OCI-LY1 (cell line): ENCODE measurements around the gene SHE.

ENCODE experiments used
- H2AFZ ChIP-seq: fragments of 200-600 bp; sonication (generic), shearing (Covaris generic); 2 replicates; pipeline ENCODE4 v1.6.0; 2014; ENCODE audit warnings: antibody characterized with exemption, mild to moderate bottlenecking, low read length
- H3F3A ChIP-seq: fragments of 200-600 bp; sonication (generic), shearing (Covaris generic); 2 replicates; pipeline ENCODE4 v1.6.0; 2014; ENCODE audit warnings: mild to moderate bottlenecking, antibody characterized with exemption, low read length, moderate library complexity; ENCODE audit not compliant: insufficient read depth
- H3K27ac ChIP-seq: fragments of 200-600 bp; sonication (generic); 2 replicates; pipeline ENCODE4 v1.5.1; 2014; ENCODE audit warnings: low read length, mixed run types, mild to moderate bottlenecking, low read depth; ENCODE audit not compliant: poor library complexity, severe bottlenecking
- H3K27me3 ChIP-seq: fragments of 200-600 bp; sonication (generic); 2 replicates; pipeline ENCODE4 v1.6.0; 2014; ENCODE audit warnings: antibody characterized with exemption, mild to moderate bottlenecking, low read length, moderate library complexity; ENCODE audit not compliant: insufficient read depth
- H3K36me3 ChIP-seq: fragments of 200-600 bp; sonication (generic); 2 replicates; pipeline ENCODE4 v1.6.1; 2014; ENCODE audit warnings: mild to moderate bottlenecking, antibody characterized with exemption, low read length, moderate library complexity, mixed read lengths; ENCODE audit not compliant: insufficient read depth
- H3K4me1 ChIP-seq: fragments of 200-600 bp; sonication (generic); 2 replicates; pipeline ENCODE4 v1.5.1; 2014; ENCODE audit warnings: mild to moderate bottlenecking, low read length, moderate library complexity; ENCODE audit not compliant: insufficient read depth, severe bottlenecking
- H3K4me2 ChIP-seq: fragments of 200-600 bp; sonication (generic), shearing (Covaris generic); 2 replicates; pipeline ENCODE4 v1.6.1; 2014; ENCODE audit warnings: low read length
- H3K4me3 ChIP-seq: fragments of 200-600 bp; sonication (generic); 2 replicates; pipeline ENCODE4 v1.5.1; 2014; ENCODE audit warnings: low read length, low read depth, mild to moderate bottlenecking, mixed read lengths; ENCODE audit not compliant: poor library complexity, severe bottlenecking
- H3K79me2 ChIP-seq: fragments of 200-600 bp; shearing (Covaris generic); 2 replicates; pipeline ENCODE4 v1.6.1; 2016; ENCODE audit warnings: mixed run types, low read length, mixed read lengths; ENCODE audit not compliant: insufficient read depth
- H3K9ac ChIP-seq: fragments of 200-600 bp; sonication (generic), shearing (Covaris generic); 2 replicates; pipeline ENCODE4 v1.6.1; 2014; ENCODE audit warnings: mild to moderate bottlenecking, low read length, mixed read lengths
- H3K9me2 ChIP-seq: fragments of 200-600 bp; sonication (generic), shearing (Covaris generic); 2 replicates; pipeline ENCODE4 v1.6.1; 2014; ENCODE audit warnings: low read depth, mild to moderate bottlenecking, low read length, mixed read lengths
- H3K9me3 ChIP-seq: fragments of 200-600 bp; shearing (Covaris generic); 2 replicates; pipeline ENCODE4 v1.6.1; 2014; ENCODE audit warnings: low read length, mixed read lengths
- H4K20me1 ChIP-seq: fragments of 200-600 bp; sonication (generic), shearing (Covaris generic); 2 replicates; pipeline ENCODE4 v1.6.0; 2016; ENCODE audit warnings: mild to moderate bottlenecking, low read length; ENCODE audit not compliant: insufficient read depth
- CTCF ChIP-seq: fragments of 200-600 bp; sonication (generic), shearing (Covaris generic); IDR thresholded peaks from 2 replicates; pipeline ENCODE4 v1.5.1; 2017; ENCODE audit warnings: mild to moderate bottlenecking, antibody characterized with exemption, low read length, moderate library complexity, mixed read lengths
- EZH2 ChIP-seq: fragments of 200-600 bp; sonication (generic), shearing (Covaris generic); IDR thresholded peaks from 2 replicates; pipeline ENCODE4 v1.8.0; 2017; ENCODE audit warnings: borderline replicate concordance, mixed run types, mild to moderate bottlenecking, antibody characterized with exemption, low read length, moderate library complexity, mixed read lengths

SHE gene

DNA sequence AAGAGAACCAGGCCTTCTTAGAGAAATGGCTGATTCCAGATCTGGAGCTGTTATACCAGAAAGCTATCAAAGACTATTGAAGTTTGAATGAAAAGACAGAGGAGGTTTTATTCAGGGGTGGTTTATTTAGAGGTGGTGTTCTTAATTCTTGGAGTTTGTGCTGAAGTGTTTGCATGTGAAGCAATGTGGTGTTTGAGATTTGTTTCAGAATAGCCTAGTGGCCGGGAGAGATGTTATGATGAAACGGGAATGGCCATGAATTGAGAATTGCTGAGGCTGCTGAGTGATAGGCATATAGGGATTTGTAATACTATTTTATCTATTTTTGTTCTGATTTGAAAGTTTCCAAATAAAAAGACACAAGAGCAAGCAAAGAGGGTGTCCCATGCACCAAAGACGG lies 10.5 kb upstream of the SHE start:
- Histone ChIP-seq H3K4me1 (no peaks in the 10 kb centered on the region), H3K9ac (no peak overlapping the region), H3K4me3 (no peak overlapping the region), H3K79me2 (no peaks in the 10 kb centered on the region), H3K9me3 (no peaks in the 10 kb centered on the region), H3K36me3 (no peaks in the 10 kb centered on the region), H3K4me2 (no peak overlapping the region), H3F3A (no peaks in the 10 kb centered on the region), H3K27me3 (peaks cover 6% of the 10 kb centered on the region; the same call in 1 of the 2 replicates), H2AFZ (no peak overlapping the region), H3K27ac (no peak overlapping the region), H4K20me1 (no peaks in the 10 kb centered on the region), H3K9me2 (no peaks in the 10 kb centered on the region)
- TF ChIP-seq EZH2 (no peak), CTCF (no peak)

GRCh38 chr1:154503898-154504297 lies 1.7 kb upstream of the SHE start:
- no peaks in the 10 kb centered on the region for H3K36me3 ChIP-seq
- H3K4me3 ChIP-seq = no peak overlapping the region
- H3K4me2 ChIP-seq = no peak overlapping the region
- no peaks in the 10 kb centered on the region for H4K20me1 ChIP-seq
- H3K9me3 ChIP-seq = no peaks in the 10 kb centered on the region
- H3K4me1 ChIP-seq = peaks cover 4% of the 10 kb centered on the region
- H3F3A ChIP-seq = no peaks in the 10 kb centered on the region
- no peaks in the 10 kb centered on the region for H3K9me2 ChIP-seq
- H3K27ac ChIP-seq = no peak overlapping the region
- H3K27me3 ChIP-seq = peaks cover 31% of the 10 kb centered on the region
- no peaks in the 10 kb centered on the region for H3K79me2 ChIP-seq
- H3K9ac ChIP-seq = no peak overlapping the region
- no peak for TF ChIP-seq EZH2
- TF ChIP-seq CTCF = no peak
- H2AFZ ChIP-seq = no peak overlapping the region

DNA sequence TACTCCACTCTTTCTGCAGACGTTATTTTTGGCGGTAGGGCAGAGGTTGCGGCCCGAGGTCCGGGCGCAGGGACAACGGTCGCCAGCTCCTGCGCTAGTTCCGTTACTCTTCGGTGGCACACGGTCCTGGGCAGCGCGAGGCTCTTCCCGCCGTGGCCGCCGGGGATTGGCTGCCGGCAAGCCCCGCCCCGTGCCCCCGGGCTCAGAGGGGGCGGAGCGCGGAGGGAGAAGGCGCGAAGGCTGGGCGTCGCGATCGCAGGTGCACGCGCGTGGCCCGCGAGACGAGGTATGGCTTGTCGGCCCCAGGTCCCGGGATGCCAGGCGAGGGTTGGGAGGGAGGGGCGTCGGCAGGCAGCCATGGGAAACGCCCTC lies 518 bp upstream of the SHE start:
- Histone ChIP-seq H4K20me1 (no peaks in the 10 kb centered on the region), H3F3A (no peaks in the 10 kb centered on the region), H3K79me2 (no peaks in the 10 kb centered on the region), H3K9ac (no peak overlapping the region), H3K27ac (no peak overlapping the region), H3K27me3 (peaks cover 29% of the 10 kb centered on the region), H3K9me3 (no peaks in the 10 kb centered on the region), H3K9me2 (no peaks in the 10 kb centered on the region), H2AFZ (no peak overlapping the region), H3K4me2 (no peak overlapping the region), H3K4me1 (peaks cover 4% of the 10 kb centered on the region), H3K4me3 (no peak overlapping the region), H3K36me3 (no peaks in the 10 kb centered on the region)
- TF ChIP-seq CTCF (no peak), EZH2 (no peak)
